ENCODE data around the gene TMEM43.

The TMEM43 gene

GRCh38 chr3:14145236-14145635 lies 20.4 kb downstream of the TMEM43 start:
- peak in 1 of 2 experiments; percentile 7 for DNase-seq (ENCODE audit: low spot score in 2 of 2)
- Histone ChIP-seq H3K4me1 (peaks cover 19% of the 10 kb centered on the region), H3K4me3 (no peak overlapping the region), H3K9me3 (no peaks in the 10 kb centered on the region), H3K27me3 (ENCODE audit: low read depth) (no peaks in the 10 kb centered on the region), H3K36me3 (replicated peaks) (peaks cover 31% of the 10 kb centered on the region)
- in situ Hi-C loops (cut with MboI; ENCODE audit: low sequenced_read_pairs), result no loop called here

DNA sequence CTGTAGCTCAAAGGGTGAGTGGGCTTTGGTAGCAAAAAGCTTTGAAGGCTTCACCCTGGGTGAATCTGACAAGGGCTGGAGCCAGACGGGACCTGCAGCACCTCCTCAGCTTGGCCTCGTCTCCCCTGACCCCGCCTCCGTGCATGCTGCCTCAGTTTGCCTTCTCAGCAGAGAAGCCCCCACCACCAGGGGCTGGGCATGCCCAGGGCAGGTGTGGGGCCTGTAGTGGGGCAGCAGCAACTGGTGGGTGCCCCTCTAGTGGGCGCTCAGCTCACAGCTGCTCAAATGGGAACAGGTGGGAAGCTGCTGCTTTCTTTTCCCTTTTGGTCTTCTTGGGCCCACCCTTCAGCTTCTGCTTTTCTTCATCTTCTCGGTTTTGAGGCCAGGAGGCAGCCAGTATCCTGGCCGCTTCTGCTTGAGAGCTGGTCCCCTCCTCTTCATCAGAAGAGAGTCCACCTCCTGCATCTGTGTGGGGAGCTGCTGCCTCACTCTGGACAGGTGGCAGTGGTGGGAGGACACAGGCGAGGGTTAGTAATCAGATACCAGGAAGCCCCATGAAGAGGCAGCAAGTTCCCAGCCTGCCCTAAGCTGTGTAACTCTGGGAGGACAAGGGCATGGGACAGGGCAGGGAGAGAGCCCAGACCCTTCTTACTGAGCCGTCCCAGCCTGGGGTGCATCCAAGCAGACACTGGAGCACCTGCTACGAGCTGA lies 21.0 kb downstream of the TMEM43 start:
- H3K36me3 ChIP-seq (replicated peaks), result peaks cover 28% of the 10 kb centered on the region
- H3K4me3 ChIP-seq, result no peak overlapping the region
- in situ Hi-C loops (cut with MboI; ENCODE audit: low sequenced_read_pairs), result no loop called here
- DNase-seq (ENCODE audit: low spot score in 2 of 2), result peak in 1 of 2 experiments; percentile 18
- no peaks in the 10 kb centered on the region for H3K27me3 ChIP-seq (ENCODE audit: low read depth)
- H3K4me1 ChIP-seq, result peaks cover 19% of the 10 kb centered on the region
- no peaks in the 10 kb centered on the region for H3K9me3 ChIP-seq

DNA sequence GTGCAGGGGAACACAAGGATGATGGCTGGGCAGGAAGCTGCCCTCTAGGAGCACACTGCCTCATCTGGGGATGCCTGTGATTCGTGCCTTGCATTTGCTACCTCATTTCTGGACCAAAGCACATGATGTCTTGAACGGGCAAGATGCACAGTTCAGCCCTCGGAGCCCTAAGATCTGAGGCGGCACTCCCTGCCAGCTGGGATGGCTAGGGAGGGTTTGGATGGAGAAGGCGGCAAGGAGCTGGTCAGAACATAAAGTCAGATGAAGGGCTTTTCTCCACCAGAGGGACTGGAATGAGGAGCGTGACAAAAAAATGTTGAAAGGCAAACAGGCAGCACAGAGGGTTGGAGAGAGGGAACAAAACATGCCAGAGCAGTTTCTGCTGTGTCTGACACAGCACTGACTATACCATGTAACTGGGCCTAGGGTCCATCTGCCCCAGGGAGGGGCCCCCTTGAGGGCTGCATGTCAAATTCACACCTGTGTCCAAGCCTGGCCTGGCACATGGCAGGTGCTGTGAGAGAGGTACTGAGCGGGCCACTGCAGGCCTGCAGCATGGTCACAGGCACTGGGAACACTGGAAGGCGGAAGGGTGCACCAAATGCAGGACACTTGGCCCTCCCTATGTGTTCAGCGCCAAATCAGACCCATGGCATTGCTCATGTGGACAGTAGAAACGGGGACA lies 21.7 kb downstream of the TMEM43 start:
- peak in 1 of 2 experiments; percentile 6 for DNase-seq (ENCODE audit: low spot score in 2 of 2)
- H3K4me1 ChIP-seq, result peaks cover 19% of the 10 kb centered on the region
- in situ Hi-C loops (cut with MboI; ENCODE audit: low sequenced_read_pairs), result no loop called here
- H3K27me3 ChIP-seq (ENCODE audit: low read depth), result no peaks in the 10 kb centered on the region
- H3K36me3 ChIP-seq (replicated peaks), result peaks cover 31% of the 10 kb centered on the region
- no peak overlapping the region for H3K4me3 ChIP-seq
- no peaks in the 10 kb centered on the region for H3K9me3 ChIP-seq

- in situ Hi-C loops (cut with MboI; ENCODE audit: low sequenced_read_pairs), result no loop called here
- Histone ChIP-seq H3K4me1 (peaks cover 19% of the 10 kb centered on the region), H3K4me3 (no peak overlapping the region), H3K9me3 (no peaks in the 10 kb centered on the region), H3K36me3 (replicated peaks) (peaks cover 32% of the 10 kb centered on the region), H3K27me3 (ENCODE audit: low read depth) (no peaks in the 10 kb centered on the region)
- DNase-seq (ENCODE audit: low spot score in 2 of 2), result no peak
Observed at GRCh38 chr3:14147066-14147435, 22.2 kb downstream of the TMEM43 start.

DNA sequence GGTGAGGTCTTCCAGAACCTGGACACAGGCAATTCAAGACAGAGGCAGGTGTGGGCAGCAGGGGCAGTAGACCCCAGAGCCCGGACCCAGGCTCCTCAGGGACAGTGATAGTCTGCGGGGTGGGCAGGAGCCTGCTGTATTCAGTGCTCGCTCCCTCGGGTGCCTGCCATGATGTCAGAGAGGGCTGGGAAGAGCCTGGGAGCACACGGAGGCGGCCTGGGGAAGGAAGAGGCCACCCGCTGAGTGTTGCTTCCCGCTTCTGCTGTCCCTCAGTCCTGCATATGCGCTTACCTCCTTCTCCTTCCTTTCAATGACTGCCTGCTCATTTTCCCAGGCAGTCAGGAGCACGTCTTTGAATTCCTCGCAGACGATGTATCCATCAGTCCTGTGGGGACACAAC lies 22.8 kb downstream of the TMEM43 start:
- H3K4me1 ChIP-seq, result peaks cover 19% of the 10 kb centered on the region
- H3K9me3 ChIP-seq, result no peaks in the 10 kb centered on the region
- in situ Hi-C loops (cut with MboI; ENCODE audit: low sequenced_read_pairs), result no loop called here
- peaks cover 31% of the 10 kb centered on the region for H3K36me3 ChIP-seq (replicated peaks)
- H3K4me3 ChIP-seq, result no peak overlapping the region
- peak in 1 of 2 experiments; percentile 5 for DNase-seq (ENCODE audit: low spot score in 2 of 2)
- H3K27me3 ChIP-seq (ENCODE audit: low read depth), result no peaks in the 10 kb centered on the region

DNA sequence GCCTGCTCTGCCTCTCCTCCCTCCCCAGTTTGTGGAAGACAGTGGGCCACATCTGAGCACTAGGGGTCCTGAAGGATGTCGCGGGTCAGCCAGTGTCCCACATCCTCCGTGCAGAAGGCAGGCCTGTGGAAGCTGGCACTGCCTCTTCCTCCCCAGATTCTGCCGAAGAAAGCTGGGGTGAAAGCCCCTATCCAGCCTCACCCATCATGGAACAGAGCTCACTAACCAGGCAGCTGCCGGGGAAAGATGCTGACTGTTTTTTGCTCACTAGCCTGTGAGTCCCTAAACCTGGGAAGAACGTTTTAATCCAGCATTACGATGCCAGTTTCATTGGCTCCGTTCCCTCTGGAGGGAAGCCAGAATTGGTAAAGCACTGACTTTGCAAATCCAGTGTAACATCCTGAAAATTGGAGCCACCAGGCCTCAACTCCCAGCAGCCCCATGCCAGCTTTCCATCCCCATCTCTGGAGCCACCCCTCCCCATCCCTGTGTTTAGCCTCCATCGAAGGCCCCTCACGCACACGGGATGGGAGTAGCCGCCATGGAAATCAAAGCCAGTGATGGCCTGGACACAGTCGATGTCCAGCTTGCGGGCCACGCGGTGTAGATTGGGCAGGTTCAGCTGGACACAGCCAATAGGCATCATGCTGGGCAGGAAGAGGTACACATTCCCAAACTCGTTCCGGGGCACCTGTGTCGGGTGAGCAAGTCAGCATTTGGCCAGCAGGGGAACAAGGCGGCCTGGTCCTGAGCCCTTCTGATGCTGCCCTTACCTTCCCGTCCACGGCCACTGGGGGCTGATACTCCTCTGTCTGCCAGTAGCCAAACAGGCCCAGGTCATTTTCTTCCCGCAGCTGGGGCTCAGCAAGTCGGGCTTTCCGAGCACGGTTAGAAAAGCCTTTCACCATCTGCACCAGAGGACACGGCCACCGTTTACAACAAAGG lies 23.5 kb downstream of the TMEM43 start:
- DNase-seq (ENCODE audit: low spot score in 2 of 2), result no peak
- H3K36me3 ChIP-seq (replicated peaks), result peaks cover 31% of the 10 kb centered on the region

DNA sequence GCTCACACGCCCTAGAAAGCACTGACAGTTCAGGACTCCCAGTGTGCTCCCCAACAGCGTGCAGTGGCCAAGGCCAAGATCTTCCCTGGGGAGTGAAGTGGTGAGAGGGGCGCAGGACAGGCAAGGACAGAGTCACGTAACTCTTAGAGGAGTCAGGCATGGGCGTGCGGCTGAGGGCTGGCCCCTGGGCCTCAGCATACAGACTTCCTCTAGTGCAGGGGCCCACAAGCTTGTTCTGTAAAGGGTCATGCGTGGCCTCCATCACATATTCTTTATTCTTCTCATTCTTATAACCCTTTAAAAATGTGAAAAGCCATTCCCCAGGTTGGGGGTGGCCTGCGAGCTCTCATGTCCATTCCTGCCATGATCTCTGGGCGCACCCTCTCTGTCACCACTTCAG lies 25.2 kb downstream of the TMEM43 start:
- Histone ChIP-seq H3K27me3 (ENCODE audit: low read depth) (no peaks in the 10 kb centered on the region), H3K36me3 (replicated peaks) (peaks cover 39% of the 10 kb centered on the region), H3K4me3 (no peak overlapping the region), H3K4me1 (peaks cover 4% of the 10 kb centered on the region), H3K9me3 (no peaks in the 10 kb centered on the region)
- in situ Hi-C loops (cut with MboI; ENCODE audit: low sequenced_read_pairs), result no loop called here
- DNase-seq (ENCODE audit: low spot score in 2 of 2), result no peak

More for the DNA sequence above, 23.5 kb downstream of the TMEM43 start:
- H3K4me3 ChIP-seq, result no peak overlapping the region
- H3K27me3 ChIP-seq (ENCODE audit: low read depth), result no peaks in the 10 kb centered on the region
- H3K4me1 ChIP-seq, result peaks cover 17% of the 10 kb centered on the region
- H3K9me3 ChIP-seq, result no peaks in the 10 kb centered on the region
- in situ Hi-C loops (cut with MboI; ENCODE audit: low sequenced_read_pairs), result no loop called here

DNA sequence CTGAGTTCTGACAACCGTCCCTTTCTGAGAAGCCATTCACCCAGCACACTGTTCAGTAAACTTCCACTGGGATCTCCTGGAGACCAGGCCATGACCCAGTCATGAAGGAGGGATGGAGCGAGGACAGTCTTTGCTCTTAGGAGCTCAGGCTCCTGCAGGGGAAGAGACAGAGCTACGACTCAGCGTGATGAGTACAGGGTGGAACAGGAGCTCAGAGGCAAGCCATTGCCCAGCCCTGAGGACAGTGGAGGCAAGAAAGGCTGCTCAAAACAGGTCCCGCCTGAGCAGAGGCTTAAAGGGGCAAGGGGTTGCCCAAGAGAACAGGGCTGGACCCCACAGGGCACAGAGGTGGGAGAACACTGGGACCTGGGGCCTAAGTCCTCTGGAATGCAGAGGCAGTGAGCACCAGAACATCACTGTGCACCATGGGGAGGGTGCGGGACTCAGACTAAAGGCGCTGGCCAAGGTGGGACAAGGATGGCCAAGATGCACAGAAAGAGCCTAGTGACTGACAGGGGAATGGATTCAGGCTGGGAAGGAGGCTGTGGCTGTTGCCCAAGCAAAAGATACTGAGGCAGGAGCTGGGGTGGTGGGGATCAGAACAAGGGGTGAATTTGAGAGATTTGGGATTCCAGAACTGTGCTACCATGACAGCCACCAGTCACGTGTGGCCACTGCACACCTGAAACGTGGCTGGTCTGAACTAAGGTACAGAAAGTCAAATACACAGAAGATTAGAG lies 25.8 kb downstream of the TMEM43 start:
- in situ Hi-C loops (cut with MboI; ENCODE audit: low sequenced_read_pairs), result no loop called here
- Histone ChIP-seq H3K27me3 (ENCODE audit: low read depth) (no peaks in the 10 kb centered on the region), H3K4me3 (no peak overlapping the region), H3K4me1 (no peaks in the 10 kb centered on the region), H3K9me3 (no peaks in the 10 kb centered on the region), H3K36me3 (replicated peaks) (peaks cover 36% of the 10 kb centered on the region)
- DNase-seq (ENCODE audit: low spot score in 2 of 2), result no peak

GRCh38 chr3:14151471-14152083 lies 26.7 kb downstream of the TMEM43 start:
- H3K36me3 ChIP-seq (replicated peaks), result peaks cover 35% of the 10 kb centered on the region
- in situ Hi-C loops (cut with MboI; ENCODE audit: low sequenced_read_pairs), result no loop called here
- no peaks in the 10 kb centered on the region for H3K9me3 ChIP-seq
- H3K27me3 ChIP-seq (ENCODE audit: low read depth), result no peaks in the 10 kb centered on the region
- no peak for DNase-seq (ENCODE audit: low spot score in 2 of 2)
- H3K4me1 ChIP-seq, result no peaks in the 10 kb centered on the region
- H3K4me3 ChIP-seq, result no peak overlapping the region

- DNase-seq (ENCODE audit: low spot score in 2 of 2), result no peak
- Histone ChIP-seq H3K4me1 (no peaks in the 10 kb centered on the region), H3K27me3 (ENCODE audit: low read depth) (no peaks in the 10 kb centered on the region), H3K9me3 (no peaks in the 10 kb centered on the region), H3K4me3 (no peak overlapping the region), H3K36me3 (replicated peaks) (peaks cover 37% of the 10 kb centered on the region)
- in situ Hi-C loops (cut with MboI; ENCODE audit: low sequenced_read_pairs), result no loop called here
Observed at GRCh38 chr3:14152233-14152962, 27.5 kb downstream of the TMEM43 start.

GRCh38 chr3:14152963-14153355 lies 28.1 kb downstream of the TMEM43 start:
- Histone ChIP-seq H3K9me3 (no peaks in the 10 kb centered on the region), H3K36me3 (replicated peaks) (peaks cover 43% of the 10 kb centered on the region), H3K27me3 (ENCODE audit: low read depth) (no peaks in the 10 kb centered on the region), H3K4me3 (no peak overlapping the region), H3K4me1 (no peaks in the 10 kb centered on the region)
- no peak for DNase-seq (ENCODE audit: low spot score in 2 of 2)
- in situ Hi-C loops (cut with MboI; ENCODE audit: low sequenced_read_pairs), result no loop called here

- Histone ChIP-seq H3K36me3 (replicated peaks) (peaks cover 48% of the 10 kb centered on the region), H3K27me3 (ENCODE audit: low read depth) (no peaks in the 10 kb centered on the region), H3K4me3 (no peak overlapping the region), H3K9me3 (no peaks in the 10 kb centered on the region), H3K4me1 (no peaks in the 10 kb centered on the region)
- in situ Hi-C loops (cut with MboI; ENCODE audit: low sequenced_read_pairs), result no loop called here
- no peak for DNase-seq (ENCODE audit: low spot score in 2 of 2)
Observed at GRCh38 chr3:14153663-14154062, 28.8 kb downstream of the TMEM43 start.
